K562 (cell line): Measurements from ENCODE around the gene B4GALNT4. TPM values are rescaled to one million over a fixed set of nuclear protein-coding genes. Genes with fewer than 3 reads are reported as not detected.

Experiments
- DMBX1 ChIP-seq: fragments of 250-450 bp; sonication (Bioruptor Pico); IDR thresholded peaks from 2 replicates; pipeline ENCODE4 v1.8.0; 2022; ENCODE audit warnings: inconsistent platforms, mild to moderate bottlenecking, moderate library complexity, borderline replicate concordance
- EP400 ChIP-seq: fragments of 450-650 bp; IDR thresholded peaks from 2 replicates; pipeline ENCODE4 v1.6.1; 2017; ENCODE audit warnings: antibody characterized with exemption, mild to moderate bottlenecking, moderate library complexity
- ETV1 ChIP-seq: fragments of 450-650 bp; conservative IDR thresholded peaks from 2 replicates; pipeline ENCODE4 v1.6.1; 2016; ENCODE audit warnings: missing genetic modification characterization, control low read depth, low read depth, missing compliant biosample characterization
- MGA ChIP-seq: fragments of 450-650 bp; IDR thresholded peaks from 2 replicates; pipeline ENCODE4 v1.6.1; 2016; ENCODE audit warnings: mild to moderate bottlenecking, moderate library complexity
- MNT ChIP-seq, 2 experiments: fragments of 450-650 bp; conservative IDR thresholded peaks; 2 replicates each; pipeline ENCODE4 v1.6.1; 2017; ENCODE audit warnings: mild to moderate bottlenecking in 2 of 2, moderate library complexity in 2 of 2
- NRF1 ChIP-seq, 2 experiments: fragments of 450-650 bp; IDR thresholded peaks in 1 of 2; conservative IDR thresholded peaks in 1 of 2; 2 replicates each; pipeline ENCODE4 v1.6.1; 2014; ENCODE audit warnings: mild to moderate bottlenecking in 2 of 2
- PKNOX1 ChIP-seq: fragments of 450-650 bp; IDR thresholded peaks from 2 replicates; pipeline ENCODE4 v1.6.1; 2016
- PML ChIP-seq: IDR thresholded peaks from 2 replicates; pipeline ENCODE4 v1.6.1; 2012; ENCODE audit warnings: low read length, inconsistent platforms
- SMARCC2 ChIP-seq: fragments of 450-650 bp; IDR thresholded peaks from 2 replicates; pipeline ENCODE4 v1.6.1; 2017; ENCODE audit warnings: antibody characterized with exemption, moderate library complexity, mild to moderate bottlenecking, low read depth
- TCF15 ChIP-seq: fragments of 250-450 bp; sonication (Bioruptor Pico); IDR thresholded peaks from 2 replicates; pipeline ENCODE4 v1.8.0; 2022; ENCODE audit warnings: moderate library complexity, mild to moderate bottlenecking, inconsistent platforms
- ZNF232 ChIP-seq: sonication (generic); formaldehyde crosslinking; IDR thresholded peaks from 2 replicates; pipeline ENCODE4 v1.8.0; 2022; ENCODE audit warnings: mild to moderate bottlenecking, missing genetic modification reagents
- ZNF311 ChIP-seq: fragments of 250-450 bp; sonication (Bioruptor Pico); IDR thresholded peaks from 2 replicates; pipeline ENCODE4 v1.4.0; 2020; ENCODE audit warnings: mild to moderate bottlenecking, moderate library complexity
- ZNF766 ChIP-seq: fragments of 200-800 bp; sonication (Bioruptor generic); conservative IDR thresholded peaks from 2 replicates; pipeline ENCODE4 v1.6.1; 2016; ENCODE audit warnings: missing genetic modification characterization, missing compliant biosample characterization
- polyA plus RNA-seq, 8 experiments: library from polyadenylated mRNA; depleted of rRNA in 4 of 8; stranded (reverse) in 5 of 8; unstranded in 3 of 8; fragments of >200 nt; fragmentation: Nextera tagmentation in 2 of 8; fragmentation: Illumina TruSeq in 1 of 8; extraction: Ambion mirVana in 2 of 8; extraction: Trizol in 1 of 8; gene quantifications; 2 replicates each; pipeline versions ENCODE4 v1.2.1 to v1.2.3, GENCODE V29; 2011 to 2014; ENCODE audit warnings: inconsistent platforms in 1 of 8, missing spikeins in 1 of 8
- total RNA-seq, 7 experiments: library from RNA; depleted of rRNA in 6 of 7; stranded (reverse); fragments of >200 nt in 6 of 7; fragmentation: Illumina TruSeq in 2 of 7; extraction: Trizol in 2 of 7; gene quantifications; 2 replicates each; pipeline versions ENCODE4 v1.2.1 to v1.2.3, GENCODE V29; 2011 to 2021; ENCODE audit warnings: low replicate concordance in 1 of 7

Gene B4GALNT4
- total and polyA plus RNA-seq, 9 of the 15 experiments (the other 6 are each of a cell fraction or from before 2014, with no cell fraction given) = 0.20 to 37.1 (median 10.8) TPM; not detected in 1

GRCh38 chr11:350723-351255 is 18.5 kb upstream of the B4GALNT4 start (continued):
- TF ChIP-seq ETV1 = peak; percentile 31
- 0 out of 2 replicates have a peak, but pooled peaks have one; percentile 14 for TF ChIP-seq PKNOX1
- peak; percentile 61; the same call in 1 of the 2 replicates for TF ChIP-seq DMBX1 (CRISPR knock-in tag)
- TF ChIP-seq ZNF232 (CRISPR knock-in tag) = 0 out of 2 replicates have a peak, but pooled peaks have one; percentile 29
- TF ChIP-seq SMARCC2 = peak; percentile 36; the same call in 1 of the 2 replicates
- 0 out of 2 replicates have a peak, but pooled peaks have one; percentile 10 for TF ChIP-seq ZNF311
- TF ChIP-seq EP400 = peak; percentile 58; the same call in 1 of the 2 replicates
- TF ChIP-seq MGA = peak; percentile 94
- peak; percentile 45 to 56; a peak in 3 of 4 replicates for TF ChIP-seq NRF1 (conservative IDR thresholded peaks at IDR 0.05 in 1 of 2, IDR thresholded peaks at IDR 0.05 in 1 of 2)
- TF ChIP-seq PML = no peak
- peak; percentile 62 for TF ChIP-seq ZNF766 (CRISPR knock-in tag)
- 0 out of 2 replicates have a peak, but pooled peaks have one; percentile 38 for TF ChIP-seq TCF15 (CRISPR knock-in tag)
- peak; percentile 56 to 61; a peak in 3 of 4 replicates for TF ChIP-seq MNT (conservative IDR thresholded peaks at IDR 0.05)
